ENCODE data around the gene POU6F2. TPM values are rescaled to one million over a fixed set of nuclear protein-coding genes. Genes with fewer than 3 reads are reported as not detected.

The POU6F2 gene
- polyA plus RNA-seq, 1 experiment, result not detected

GRCh38 chr7:39133088-39133487, 155.4 kb downstream of the POU6F2 start:
- Histone ChIP-seq H3K36me3 (ENCODE audit: control insufficient read depth, insufficient read depth, low read length) (no peaks in the 10 kb centered on the region), H3K4me3 (ENCODE audit: low read depth, low read length) (no peak overlapping the region), H3K27me3 (ENCODE audit: control insufficient read depth, insufficient read depth, low read length) (no peaks in the 10 kb centered on the region)
- CTCF ChIA-PET, result no interaction called here
- POLR2A ChIA-PET, result no interaction called here
- no peak for DNase-seq (ENCODE audit: low read depth)
- no peak for TF ChIP-seq CTCF (IDR thresholded peaks at IDR 0.05; ENCODE audit: insufficient read depth, low read depth, low read length)

- Histone ChIP-seq H3K4me3 (ENCODE audit: low read depth, low read length) (no peak overlapping the region), H3K36me3 (ENCODE audit: control insufficient read depth, insufficient read depth, low read length) (no peaks in the 10 kb centered on the region), H3K27me3 (ENCODE audit: control insufficient read depth, insufficient read depth, low read length) (no peaks in the 10 kb centered on the region)
- ChIA-PET POLR2A (no interaction called here), CTCF (no interaction called here)
- DNase-seq (ENCODE audit: low read depth), result no peak
- no peak for TF ChIP-seq CTCF (IDR thresholded peaks at IDR 0.05; ENCODE audit: insufficient read depth, low read depth, low read length)
Measured at GRCh38 chr7:39137480-39137879, 159.8 kb downstream of the POU6F2 start.

GRCh38 chr7:39142750-39143149, 165.0 kb downstream of the POU6F2 start:
- CTCF ChIA-PET, result no interaction called here
- POLR2A ChIA-PET, result no interaction called here
- DNase-seq (ENCODE audit: low read depth), result no peak
- Histone ChIP-seq H3K4me3 (ENCODE audit: low read depth, low read length) (no peak overlapping the region), H3K36me3 (ENCODE audit: control insufficient read depth, insufficient read depth, low read length) (no peaks in the 10 kb centered on the region), H3K27me3 (ENCODE audit: control insufficient read depth, insufficient read depth, low read length) (no peaks in the 10 kb centered on the region)
- TF ChIP-seq CTCF (IDR thresholded peaks at IDR 0.05; ENCODE audit: insufficient read depth, low read depth, low read length), result no peak

- no peak for DNase-seq (ENCODE audit: low read depth)
Measured at GRCh38 chr7:39144420-39144819, 166.7 kb downstream of the POU6F2 start.

GRCh38 chr7:39145283-39145682, 167.6 kb downstream of the POU6F2 start:
- ChIA-PET POLR2A (no interaction called here), CTCF (interaction anchor here (0.7 to 1.0 kb wide), 2 partner anchors 11 to 329 kb away, joined by 3 read pairs; no protein-coding TSS in a partner anchor)
- Histone ChIP-seq H3K36me3 (ENCODE audit: control insufficient read depth, insufficient read depth, low read length) (no peaks in the 10 kb centered on the region), H3K27me3 (ENCODE audit: control insufficient read depth, insufficient read depth, low read length) (no peaks in the 10 kb centered on the region), H3K4me3 (ENCODE audit: low read depth, low read length) (no peak overlapping the region)
- TF ChIP-seq CTCF (IDR thresholded peaks at IDR 0.05; ENCODE audit: insufficient read depth, low read depth, low read length), result no peak
- no peak for DNase-seq (ENCODE audit: low read depth)

More at GRCh38 chr7:39144420-39144819, 166.7 kb downstream of the POU6F2 start:
- TF ChIP-seq CTCF (IDR thresholded peaks at IDR 0.05; ENCODE audit: insufficient read depth, low read depth, low read length), result no peak
- ChIA-PET CTCF (no interaction called here), POLR2A (no interaction called here)
- no peak overlapping the region for H3K4me3 ChIP-seq (ENCODE audit: low read depth, low read length)
- no peaks in the 10 kb centered on the region for H3K27me3 ChIP-seq (ENCODE audit: control insufficient read depth, insufficient read depth, low read length)
- no peaks in the 10 kb centered on the region for H3K36me3 ChIP-seq (ENCODE audit: control insufficient read depth, insufficient read depth, low read length)

Data from BJ (cell line).